CD4-positive, alpha-beta T cell treated with Interleukin-17A for 4 hours (primary cell): Measurements from ENCODE around the gene INO80E.
"Not testable (repeated sequence)": the region's sequence is repeated elsewhere in the genome, so short reads cannot be mapped to it uniquely, and the experiment has no call there.

Source experiments
- DNase-seq: peaks from one replicate; pipeline ENCODE4 v3.0.0-alpha.2; 2020; ENCODE audit warnings: mixed read lengths

The INO80E gene

GRCh38 chr16:30010844-30011713 lies 15.0 kb downstream of the INO80E start, which contains the start of gene DOC2A:
Gene DOC2A, minus strand, starts transcription at chr16:30011027. Its CDS starts 805 bp downstream, at chr16:30010222.
- DNase-seq = peak; percentile 43

- no peak for DNase-seq
Measured at GRCh38 chr16:30011714-30012504, 15.9 kb downstream of the INO80E start.

- not testable (repeated sequence) for DNase-seq
Measured at GRCh38 chr16:30012598-30012997, 16.6 kb downstream of the INO80E start.

GRCh38 chr16:30015450-30015849 lies 19.4 kb downstream of the INO80E start:
- DNase-seq = not testable (repeated sequence)

GRCh38 chr16:30016555-30017276 lies 20.7 kb downstream of the INO80E start:
- DNase-seq = no peak

GRCh38 chr16:30017277-30017656 lies 21.2 kb downstream of the INO80E start:
- DNase-seq = no peak

GRCh38 chr16:30017937-30018336 lies 21.9 kb downstream of the INO80E start:
- not testable (repeated sequence) for DNase-seq

- no peak for DNase-seq
Measured at GRCh38 chr16:30018731-30019158, 22.7 kb downstream of the INO80E start.

- no peak for DNase-seq
Measured at GRCh38 chr16:30022887-30023286, 26.8 kb downstream of the INO80E start, which contains the start of gene C16orf92. Gene C16orf92, plus strand, starts transcription at chr16:30023198. Its CDS starts 143 bp downstream, at chr16:30023341.

GRCh38 chr16:30023586-30023985 lies 27.5 kb downstream of the INO80E start:
- no peak for DNase-seq

GRCh38 chr16:30024451-30024850 lies 28.4 kb downstream of the INO80E start:
- DNase-seq = no peak

- no peak for DNase-seq
Measured at GRCh38 chr16:30025156-30025555, 29.1 kb downstream of the INO80E start.

- DNase-seq = no peak
Measured at GRCh38 chr16:30025574-30025973, 29.5 kb downstream of the INO80E start.

- no peak for DNase-seq
Measured at GRCh38 chr16:30026449-30026848, 30.4 kb downstream of the INO80E start.

- no peak for DNase-seq
Measured at GRCh38 chr16:30027588-30028437, 31.8 kb downstream of the INO80E start.

GRCh38 chr16:30028438-30029076 lies 32.5 kb downstream of the INO80E start:
- DNase-seq = peak; percentile 28

GRCh38 chr16:30030011-30030685 lies 34.1 kb downstream of the INO80E start:
- DNase-seq = no peak

GRCh38 chr16:30030841-30031413 lies 34.9 kb downstream of the INO80E start, which contains the start of gene TLCD3B:
Gene TLCD3B, minus strand, starts transcription at chr16:30031271. Its CDS starts 744 bp downstream, at chr16:30030527.
- peak; percentile 34 for DNase-seq

GRCh38 chr16:30031477-30031918 lies 35.5 kb downstream of the INO80E start:
- no peak for DNase-seq
